GM18502 (cell line): Measurements from ENCODE around the gene SIPA1L3.
"Not testable (repeated sequence)": the region's sequence is repeated elsewhere in the genome, so short reads cannot be mapped to it uniquely, and the experiment has no call there.

Source experiments
- ATAC-seq: cut with Tn5 transposase; IDR thresholded peaks from one replicate; pipeline ENCODE4 v1.9.1; 2021; ENCODE audit warnings: mild to moderate bottlenecking; ENCODE audit not compliant: unreplicated experiment, poor library complexity

The SIPA1L3 gene

DNA sequence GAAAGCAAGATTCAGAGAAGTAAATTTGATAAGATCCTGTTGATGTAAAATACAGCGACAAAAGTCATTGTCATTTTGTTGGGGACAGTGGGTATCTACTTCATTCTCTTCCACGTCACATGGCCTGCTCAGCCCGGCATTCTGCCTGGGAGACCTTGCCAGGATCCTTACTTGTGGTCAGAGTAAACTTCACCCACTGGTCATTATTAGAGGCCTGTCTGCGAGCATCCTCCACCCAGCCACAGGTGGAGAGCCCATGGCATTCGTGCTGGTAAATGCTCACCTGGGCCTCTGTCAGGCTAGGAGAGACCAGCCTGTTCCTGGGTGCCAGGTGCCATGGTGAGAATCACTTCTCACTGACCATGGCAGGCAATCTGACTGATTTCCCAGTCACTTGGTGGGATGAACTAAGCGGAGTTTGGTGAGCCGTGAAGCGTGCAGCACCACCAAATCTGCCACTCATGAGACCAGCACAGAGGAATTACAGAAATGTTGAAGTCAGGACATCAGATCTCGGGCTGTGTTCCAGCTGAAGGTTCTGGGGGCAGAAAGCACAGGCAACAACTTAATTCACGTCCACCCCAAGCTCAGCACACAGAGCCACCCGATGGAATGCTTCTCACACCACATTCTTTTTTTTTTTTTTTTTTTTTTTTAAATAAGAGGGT is 107.0 kb downstream of the SIPA1L3 start:
- no peak for ATAC-seq

DNA sequence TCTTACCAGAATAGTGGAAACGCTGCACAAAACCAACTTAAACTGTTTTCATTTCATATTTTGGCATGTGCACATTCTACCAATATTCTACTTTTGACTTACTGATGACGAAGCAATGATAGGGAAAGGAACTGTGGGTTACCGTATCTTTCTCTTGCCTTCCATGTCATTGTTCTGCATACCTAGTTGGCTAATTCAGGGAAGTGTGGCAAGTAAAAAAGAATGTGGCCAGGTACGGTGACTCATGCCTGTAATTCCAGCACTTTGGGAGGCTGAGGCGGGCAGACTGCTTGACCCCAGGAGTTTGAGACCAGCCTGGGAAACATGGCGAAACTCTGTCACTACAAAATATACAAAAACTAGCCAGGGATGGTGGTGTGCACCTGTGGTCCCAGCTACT is 108.2 kb downstream of the SIPA1L3 start:
- no peak for ATAC-seq

- ATAC-seq: no peak
Observed at GRCh38 chr19:38015761-38016160, 108.8 kb downstream of the SIPA1L3 start.

- ATAC-seq: no peak
Observed at GRCh38 chr19:38017401-38018151, 110.6 kb downstream of the SIPA1L3 start.

DNA sequence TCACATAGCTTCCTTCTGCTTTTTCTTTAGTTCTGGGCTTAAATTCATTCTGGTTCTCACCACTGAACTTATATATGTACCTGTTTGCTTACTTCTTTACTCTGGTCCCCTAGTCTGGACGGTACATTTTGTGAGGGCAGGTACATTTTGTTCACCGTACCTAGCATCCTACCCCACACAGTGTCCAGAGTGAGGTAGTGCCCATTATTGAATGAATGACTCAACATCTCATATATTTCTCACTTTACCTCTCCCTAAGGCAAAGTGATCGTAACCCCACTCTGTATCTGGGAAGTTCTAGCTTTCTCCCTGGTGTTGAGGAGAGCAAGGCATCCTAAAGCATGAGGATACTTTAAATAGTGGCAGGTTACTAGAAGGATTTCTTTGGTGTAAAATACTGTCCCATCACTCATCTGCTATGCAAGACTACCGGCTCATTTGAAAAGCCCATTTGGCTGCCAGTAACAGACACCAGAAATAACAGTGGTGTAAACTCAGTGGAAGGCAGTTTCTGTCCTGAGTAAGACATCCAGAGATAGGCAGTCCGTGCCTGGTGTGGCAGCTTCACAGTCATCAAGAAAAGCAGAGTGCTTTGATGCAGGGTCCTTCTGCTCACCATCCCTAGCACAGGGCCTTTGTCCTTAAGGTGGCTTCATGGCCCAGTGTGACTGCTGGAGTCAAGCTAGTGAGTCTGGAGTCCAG is 111.8 kb downstream of the SIPA1L3 start:
- ATAC-seq: no peak

GRCh38 chr19:38019396-38019724 is 112.4 kb downstream of the SIPA1L3 start:
- no peak for ATAC-seq

DNA sequence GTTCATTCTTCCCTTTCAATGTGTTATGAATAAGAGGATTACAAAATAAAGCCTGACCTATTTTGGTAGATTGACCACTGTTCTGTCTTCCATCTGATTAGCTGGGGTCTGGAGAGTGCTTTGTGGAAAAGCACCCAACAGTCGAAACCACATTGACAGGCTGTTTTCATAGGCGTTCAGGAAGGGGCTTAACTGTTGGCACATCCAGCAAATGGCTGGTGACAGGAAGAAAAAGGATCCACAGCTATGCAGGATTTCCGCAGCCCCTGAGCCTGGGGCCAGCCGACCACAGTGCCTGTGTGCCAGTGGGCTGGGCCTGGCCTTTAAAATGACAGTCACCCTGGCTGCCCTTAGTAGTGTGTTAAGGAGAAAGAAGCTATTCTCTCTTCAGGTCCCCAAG is 113.3 kb downstream of the SIPA1L3 start:
- no peak for ATAC-seq

DNA sequence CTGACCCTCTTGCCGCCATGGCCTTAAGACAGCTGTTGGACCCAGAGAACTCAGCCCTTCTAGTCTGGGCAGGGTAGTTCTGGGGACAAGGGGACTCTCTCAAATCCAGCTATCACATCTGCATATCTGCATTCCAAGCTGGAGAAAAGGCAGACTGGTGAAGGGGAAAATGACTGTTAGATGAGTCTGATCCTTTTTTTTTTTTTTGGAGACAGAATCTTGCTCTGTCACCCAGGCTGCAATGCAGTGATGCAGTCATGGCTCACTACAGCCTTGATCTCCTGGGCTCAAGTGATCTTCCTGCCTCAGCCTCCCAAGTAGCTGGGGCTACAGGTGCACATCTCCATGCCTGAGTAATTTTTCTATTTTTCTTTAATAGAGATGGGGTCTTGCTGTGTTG is 114.3 kb downstream of the SIPA1L3 start:
- ATAC-seq: no peak

DNA sequence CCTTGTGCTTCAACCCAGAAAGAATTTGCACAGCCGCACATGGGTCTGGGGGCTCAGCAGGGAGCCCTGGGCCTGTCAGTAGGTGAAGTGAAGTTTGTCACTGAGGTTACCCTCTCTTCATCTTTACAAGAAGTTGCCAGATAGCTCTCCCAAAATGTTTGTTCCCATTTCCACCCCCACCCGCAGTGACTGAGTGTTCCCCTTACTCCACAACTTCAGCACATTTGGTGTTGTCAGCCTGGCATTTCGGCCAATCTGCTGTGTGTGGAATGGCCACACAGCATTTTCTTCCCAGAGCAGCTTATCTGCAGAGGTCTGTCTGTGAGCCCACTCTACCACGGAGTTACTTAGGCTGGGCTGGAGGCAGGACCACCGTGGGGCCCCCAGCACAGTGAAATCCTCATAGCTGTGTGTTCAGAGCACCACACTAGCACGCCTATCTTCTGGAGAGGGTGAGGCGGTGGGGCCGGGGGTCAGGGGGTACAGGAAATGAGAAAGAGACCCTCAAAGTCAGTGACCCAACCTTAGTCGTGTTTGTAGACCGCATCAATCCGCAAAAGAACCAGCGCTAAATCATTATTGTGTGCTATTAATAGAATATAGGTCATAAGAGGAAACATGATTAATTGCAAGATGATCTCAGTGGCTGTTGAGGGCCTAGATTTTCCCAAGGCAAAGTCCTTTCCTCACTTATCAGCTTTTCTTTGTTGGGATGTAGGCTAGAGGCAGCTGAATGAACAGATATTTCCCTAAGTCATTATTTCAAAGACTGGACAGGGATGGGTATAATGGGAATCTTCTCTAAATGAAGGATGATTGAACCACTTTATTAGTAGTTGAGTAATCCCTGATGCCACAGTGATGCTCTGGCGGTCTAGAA is 116.0 kb downstream of the SIPA1L3 start:
- ATAC-seq: no peak

GRCh38 chr19:38023671-38024541 is 116.9 kb downstream of the SIPA1L3 start:
- ATAC-seq: no peak

DNA sequence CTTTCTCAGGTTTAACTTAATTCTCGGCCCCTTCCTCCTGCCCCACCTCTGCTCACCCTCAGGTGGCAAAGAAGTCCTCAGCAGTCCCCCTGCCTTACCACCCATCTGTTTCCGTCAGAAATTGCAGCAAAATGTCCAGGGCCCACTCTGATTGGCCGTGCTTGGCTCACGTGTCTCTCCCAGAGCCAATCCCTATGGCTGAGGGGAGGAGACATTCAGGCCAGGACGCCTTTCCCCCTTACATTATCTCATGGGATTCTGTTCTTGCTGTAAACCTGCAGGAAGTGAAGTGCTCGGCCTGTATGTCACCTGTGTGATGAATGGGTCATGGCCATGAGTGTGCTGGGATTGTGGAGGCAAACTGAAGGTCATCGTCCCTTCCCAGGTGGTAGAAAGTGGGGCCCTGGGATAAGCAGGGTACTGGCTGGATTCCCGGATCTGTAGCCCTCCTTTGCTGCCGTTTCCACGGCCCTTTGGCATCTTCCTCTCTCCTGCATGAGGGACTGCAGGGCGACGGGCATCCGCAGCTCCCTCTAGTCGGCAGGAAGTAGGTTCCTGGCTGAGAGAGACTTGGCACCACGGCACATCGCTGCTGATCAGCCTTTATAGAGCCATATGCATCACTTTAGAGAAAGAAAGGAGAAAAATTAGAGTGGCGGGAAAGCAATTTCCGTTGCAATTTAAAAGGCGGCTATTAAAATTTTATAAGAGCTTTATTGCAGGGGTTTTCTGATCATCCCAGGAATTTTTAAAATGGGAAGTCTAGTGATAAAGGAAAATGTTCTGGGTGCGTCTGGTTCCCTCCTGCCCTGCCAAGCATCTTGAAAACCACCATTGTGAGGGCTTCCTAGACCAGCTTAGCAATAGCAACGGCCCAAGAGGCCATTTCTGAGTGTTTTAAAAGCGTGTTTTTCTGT is 118.2 kb downstream of the SIPA1L3 start:
- ATAC-seq: no peak

DNA sequence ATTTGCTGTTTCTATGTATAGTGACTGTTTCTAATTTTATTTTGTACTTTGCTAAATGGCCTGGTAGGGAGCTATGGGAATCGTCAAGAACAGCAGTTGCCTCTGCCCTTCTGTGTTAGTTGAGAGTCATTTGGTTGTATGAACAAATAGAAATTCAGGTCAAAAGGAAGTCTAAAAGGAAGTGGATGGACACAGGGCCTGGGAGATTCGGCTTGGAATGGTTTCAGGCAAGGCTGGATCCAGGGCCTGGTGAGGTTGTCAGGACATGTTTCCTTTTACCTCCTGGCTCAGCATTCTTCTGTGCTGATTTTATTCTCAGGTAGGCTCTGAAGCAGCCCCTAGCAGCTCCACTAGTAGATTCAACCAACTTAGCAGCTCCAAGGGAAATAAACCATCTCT is 118.9 kb downstream of the SIPA1L3 start:
- ATAC-seq: no peak

DNA sequence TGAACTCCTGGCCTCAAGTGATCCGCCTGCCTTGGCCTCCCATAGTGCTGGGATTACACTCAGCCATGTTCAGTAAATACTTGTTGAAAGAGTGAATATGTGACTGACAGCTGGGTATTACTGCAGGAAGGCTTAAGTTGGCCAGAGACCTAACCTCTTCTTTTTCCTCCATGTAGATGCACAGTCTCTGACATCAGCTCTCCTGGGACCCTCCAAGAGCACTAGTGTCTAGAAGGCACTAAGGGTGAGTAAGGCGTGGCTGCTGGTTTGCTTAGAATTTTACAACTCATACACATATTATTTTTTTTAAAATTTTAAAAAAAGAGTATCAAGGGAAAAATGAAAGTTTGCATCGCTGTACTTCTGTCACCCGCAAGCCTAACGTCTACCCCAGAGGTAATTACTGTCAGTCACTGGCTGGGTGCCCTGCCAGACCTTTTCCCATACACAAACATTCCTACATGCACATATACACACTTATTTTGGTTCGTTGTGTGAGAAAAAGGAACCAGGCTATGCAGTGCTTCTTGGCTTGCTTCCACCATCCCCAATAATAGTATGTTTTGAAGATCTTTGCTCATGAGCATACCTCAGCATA is 122.0 kb downstream of the SIPA1L3 start:
- no peak for ATAC-seq

- ATAC-seq: not testable (repeated sequence)
Observed at GRCh38 chr19:38030001-38030400, 123.0 kb downstream of the SIPA1L3 start.

DNA sequence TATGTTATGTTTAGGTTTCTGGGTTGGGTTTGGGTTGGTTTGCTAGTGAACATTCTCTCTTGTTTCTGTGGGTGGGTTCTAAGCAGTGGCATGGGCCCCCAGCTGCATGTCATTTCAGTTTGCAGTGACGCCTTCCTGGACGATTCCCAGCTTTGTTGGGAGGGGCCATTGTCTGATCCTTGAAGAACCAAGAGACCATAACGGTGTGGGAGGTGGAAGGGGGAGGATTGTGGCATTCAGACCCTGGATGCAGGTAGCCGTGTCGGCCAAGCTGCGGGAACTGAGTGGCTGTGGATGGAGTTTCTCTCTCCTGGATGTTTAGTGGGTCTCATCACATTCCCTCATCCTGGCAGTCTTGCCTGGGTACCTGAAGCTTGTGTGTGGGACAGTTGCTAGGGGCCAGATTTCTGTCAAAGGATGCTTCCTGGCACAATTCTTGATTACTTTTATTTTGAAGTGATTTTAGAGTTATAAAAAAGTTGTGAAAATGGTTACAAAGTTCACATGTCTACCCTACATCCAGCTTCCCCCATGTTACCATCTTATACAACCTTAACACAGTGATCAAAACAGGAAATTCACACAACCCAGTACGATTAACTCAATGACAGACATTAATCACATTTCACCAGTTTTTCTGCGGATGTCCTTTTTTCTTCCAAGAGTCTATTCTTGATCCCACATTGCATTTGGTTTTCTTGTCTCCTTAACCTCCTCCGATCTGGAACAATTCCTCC is 123.8 kb downstream of the SIPA1L3 start:
- no peak for ATAC-seq

DNA sequence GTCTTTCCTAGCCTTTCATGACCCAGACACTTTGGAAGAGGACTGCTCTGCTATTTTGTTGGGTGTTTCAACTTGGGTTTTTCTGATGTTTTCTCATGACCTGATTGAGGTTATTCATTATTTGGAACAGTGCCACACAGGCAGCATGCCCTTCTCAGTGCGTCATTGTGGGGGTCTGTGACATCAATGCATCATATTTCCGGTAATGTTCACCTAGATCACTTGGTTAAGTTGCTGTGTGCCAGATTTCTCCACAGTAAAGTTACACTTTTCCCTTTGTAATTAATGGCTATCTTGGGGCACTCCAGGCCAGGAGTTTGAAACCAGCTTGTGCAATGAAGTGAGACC is 124.4 kb downstream of the SIPA1L3 start:
- ATAC-seq: no peak

DNA sequence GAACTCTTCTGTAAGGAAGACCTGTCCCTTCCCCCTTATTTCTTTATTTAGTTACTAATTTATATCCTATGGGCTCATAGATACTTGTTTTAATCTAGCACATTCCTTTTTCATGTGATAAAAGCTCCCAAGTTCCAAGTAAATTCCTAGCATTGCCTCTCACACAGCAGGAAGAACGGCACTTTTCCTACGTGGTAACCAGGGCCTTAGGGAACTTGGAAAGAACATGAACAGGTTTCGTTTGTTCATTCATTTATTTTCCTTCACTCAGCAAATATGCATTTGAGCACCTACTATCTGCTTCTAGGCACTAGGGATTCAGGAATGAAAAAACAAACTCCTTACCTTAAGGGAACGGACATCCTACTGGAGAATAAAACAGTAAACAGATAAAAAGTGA is 125.1 kb downstream of the SIPA1L3 start:
- ATAC-seq: no peak

- ATAC-seq: no peak
Observed at GRCh38 chr19:38032951-38033350, 125.9 kb downstream of the SIPA1L3 start.
